NOMO-1 treated with DMSO at 0.1 percent for 48 hours (cell line): ENCODE data around the gene SDCBP2.
A peak's percentile ranks its signal among the peaks of the same experiment; 100 is the strongest.

Experiments used
- DNase-seq: peaks from one replicate; lab custom pipeline; 2025; ENCODE audit not compliant: unreplicated experiment; lab: John Stamatoyannopoulos, UW

The SDCBP2 gene

GRCh38 chr20:1315804-1316203 is 13.1 kb downstream of the SDCBP2 start:
- DNase-seq = no peak

DNA sequence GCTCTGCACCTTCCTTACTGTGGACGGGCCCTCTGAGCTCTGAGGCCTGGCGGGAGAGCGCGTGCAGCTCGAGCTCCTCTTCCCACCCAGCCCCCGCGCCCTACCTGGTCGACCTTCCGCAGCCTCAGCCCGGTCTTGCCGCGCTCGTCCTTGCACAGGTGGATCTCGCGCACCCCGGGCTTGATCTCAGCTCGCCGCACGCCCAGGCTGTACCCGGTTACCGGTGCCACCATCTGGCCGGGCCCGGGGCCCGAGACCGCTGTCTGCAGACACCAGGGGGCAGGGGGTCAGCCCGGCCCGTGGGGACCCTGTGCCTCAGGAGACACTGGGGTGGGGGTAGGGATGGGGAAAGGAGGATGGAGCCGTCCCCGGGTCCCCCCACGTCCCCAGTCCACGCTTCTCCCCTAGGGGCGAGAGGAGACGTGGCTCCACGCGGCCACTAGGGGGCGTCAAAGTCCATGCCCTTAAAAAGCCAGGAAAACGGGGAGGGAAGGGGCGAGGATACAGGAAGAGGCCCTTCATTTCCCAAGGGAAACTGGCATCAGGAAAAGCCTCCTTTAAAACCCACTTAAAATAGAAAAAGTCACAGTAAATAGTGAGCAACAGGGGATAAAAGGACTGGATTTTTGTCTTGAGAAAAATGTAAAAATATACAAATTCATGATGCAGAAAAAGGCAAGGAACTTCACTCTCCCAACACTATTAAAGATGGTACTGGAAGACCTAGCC is 15.5 kb downstream of the SDCBP2 start:
- peak; percentile 21 for DNase-seq

DNA sequence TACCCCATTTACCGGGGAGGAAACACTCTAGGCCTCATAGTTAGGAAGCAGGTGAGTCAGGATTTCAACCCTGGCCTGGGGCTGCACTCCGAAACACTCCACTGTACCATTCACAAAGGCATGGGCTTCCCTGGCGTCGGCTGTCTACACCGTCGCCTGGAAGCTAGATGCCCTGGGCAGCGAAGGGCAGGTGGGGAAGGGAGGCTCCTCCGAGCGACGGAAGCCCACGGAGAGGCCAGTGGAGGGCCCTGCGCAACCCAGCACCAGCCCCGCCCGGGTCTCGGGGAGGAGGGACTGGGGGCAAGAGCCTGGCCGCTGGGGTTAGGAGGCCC is 16.1 kb downstream of the SDCBP2 start:
- no peak for DNase-seq

DNA sequence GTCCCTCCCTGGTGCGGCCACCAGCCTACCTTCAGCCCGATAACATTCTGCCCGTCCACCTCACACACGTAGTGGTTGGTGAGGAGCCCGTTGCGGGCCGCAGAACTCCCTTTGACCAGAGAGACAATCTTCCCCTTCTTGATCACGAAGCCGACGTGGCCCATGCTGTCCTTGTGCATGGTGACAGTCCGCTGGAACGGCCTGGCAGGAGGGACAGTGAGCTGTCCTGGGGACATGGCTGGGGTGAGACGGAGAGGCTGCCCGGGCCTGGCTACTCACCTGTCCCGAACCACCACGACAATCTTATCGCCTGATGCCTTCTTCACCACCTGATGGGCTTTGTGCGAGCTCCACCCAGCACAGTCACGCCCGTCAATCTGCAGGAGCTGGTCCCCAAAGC is 16.6 kb downstream of the SDCBP2 start:
- DNase-seq = no peak

DNA sequence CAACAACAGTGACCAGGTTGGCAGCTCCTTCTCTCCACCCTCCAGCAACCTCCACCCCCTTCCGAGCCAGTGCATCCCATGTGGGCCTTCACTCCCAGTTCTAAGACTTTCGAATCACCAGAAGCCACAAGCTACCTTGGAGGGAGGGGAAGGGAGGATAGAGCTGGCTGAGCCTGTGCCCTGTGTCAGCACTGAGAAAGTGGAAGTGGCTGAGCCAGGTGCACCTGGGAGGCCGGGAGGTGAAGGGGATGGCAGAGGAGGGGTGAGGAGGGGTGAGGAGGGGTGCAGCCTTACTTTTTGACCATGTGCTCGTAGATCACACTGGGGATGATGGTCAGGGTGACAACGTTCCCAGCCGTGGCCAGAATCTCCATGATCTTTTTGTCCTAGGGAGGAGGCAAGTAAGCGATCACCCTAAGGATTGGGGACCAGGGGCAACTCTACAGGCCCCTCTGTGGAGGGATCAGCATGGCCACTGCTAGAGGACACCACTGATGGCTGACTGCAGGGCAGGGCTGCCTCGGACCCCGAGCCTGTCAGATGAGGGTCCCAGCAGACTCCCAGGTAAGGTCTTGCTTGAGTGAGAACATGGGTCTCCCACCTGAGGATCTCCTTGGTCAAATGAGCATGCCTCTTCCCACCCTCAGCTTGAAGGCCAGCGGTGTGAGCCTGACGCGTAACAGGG is 18.3 kb downstream of the SDCBP2 start:
- peak; percentile 75 for DNase-seq

- DNase-seq = no peak
These were observed 18.9 kb downstream of the SDCBP2 start for GRCh38 chr20:1310071-1310470.

DNA sequence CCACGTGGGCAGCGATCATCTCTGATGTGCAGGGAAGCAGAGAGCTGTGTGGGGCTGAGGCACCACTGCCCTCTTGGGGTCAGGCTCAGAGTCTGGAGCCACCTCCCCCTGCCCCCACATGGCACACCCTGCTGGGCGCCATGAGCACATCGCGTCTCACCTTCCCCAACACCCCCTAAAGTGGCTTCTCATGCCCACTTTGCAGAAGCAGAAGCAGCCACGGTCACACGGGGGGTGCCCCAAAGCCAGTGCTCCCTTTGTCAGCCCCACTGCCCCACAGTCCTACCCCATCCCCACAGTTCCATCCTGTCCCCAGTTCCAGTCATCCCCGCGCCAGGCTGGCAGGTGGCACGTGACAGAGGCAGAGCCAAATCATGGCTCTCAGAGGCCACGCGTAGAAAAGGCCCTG is 19.5 kb downstream of the SDCBP2 start:
- no peak for DNase-seq

DNA sequence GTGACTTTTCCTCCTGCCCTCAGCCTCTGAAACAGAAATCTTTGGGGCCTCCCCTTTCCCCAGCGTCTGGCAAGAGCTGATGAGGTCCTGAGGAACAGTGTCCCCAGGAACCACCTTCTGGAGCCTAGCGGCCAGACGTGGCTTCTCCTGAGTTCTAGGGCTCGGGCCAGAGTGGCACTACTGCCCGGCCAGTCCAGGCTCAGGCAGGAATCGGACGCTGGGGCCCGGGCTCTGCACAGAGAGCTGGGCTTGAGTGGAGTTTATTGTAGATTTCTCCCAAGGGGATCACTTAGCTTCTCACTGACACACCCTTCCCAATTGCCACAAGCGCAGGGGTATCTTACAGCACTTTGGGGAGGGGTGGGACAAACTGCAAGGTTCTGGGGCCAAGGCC is 20.2 kb downstream of the SDCBP2 start:
- no peak for DNase-seq

- no peak for DNase-seq
These were observed 20.8 kb downstream of the SDCBP2 start for GRCh38 chr20:1308067-1308701.

DNA sequence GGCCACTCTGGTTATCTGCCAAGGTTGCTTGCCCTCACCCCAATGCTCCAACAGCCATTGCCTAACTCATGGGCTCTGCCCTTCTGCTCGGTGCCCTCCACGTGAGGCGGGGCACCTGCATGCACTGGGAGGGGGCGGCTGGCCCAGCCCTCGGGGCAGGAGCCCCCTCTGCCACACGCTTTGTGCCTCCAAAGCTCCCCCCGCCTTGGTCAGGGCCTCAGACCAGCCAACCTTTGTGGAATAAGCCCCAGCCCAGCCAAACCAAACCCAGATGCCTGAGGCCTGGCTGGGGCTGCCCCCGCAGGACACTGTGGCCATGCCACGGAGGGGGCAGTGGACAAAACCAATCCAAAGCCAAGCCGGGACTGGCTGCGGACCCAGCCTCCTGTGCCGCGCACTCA is 21.4 kb downstream of the SDCBP2 start:
- no peak for DNase-seq

GRCh38 chr20:1307171-1307570 is 21.8 kb downstream of the SDCBP2 start:
- DNase-seq = no peak

DNA sequence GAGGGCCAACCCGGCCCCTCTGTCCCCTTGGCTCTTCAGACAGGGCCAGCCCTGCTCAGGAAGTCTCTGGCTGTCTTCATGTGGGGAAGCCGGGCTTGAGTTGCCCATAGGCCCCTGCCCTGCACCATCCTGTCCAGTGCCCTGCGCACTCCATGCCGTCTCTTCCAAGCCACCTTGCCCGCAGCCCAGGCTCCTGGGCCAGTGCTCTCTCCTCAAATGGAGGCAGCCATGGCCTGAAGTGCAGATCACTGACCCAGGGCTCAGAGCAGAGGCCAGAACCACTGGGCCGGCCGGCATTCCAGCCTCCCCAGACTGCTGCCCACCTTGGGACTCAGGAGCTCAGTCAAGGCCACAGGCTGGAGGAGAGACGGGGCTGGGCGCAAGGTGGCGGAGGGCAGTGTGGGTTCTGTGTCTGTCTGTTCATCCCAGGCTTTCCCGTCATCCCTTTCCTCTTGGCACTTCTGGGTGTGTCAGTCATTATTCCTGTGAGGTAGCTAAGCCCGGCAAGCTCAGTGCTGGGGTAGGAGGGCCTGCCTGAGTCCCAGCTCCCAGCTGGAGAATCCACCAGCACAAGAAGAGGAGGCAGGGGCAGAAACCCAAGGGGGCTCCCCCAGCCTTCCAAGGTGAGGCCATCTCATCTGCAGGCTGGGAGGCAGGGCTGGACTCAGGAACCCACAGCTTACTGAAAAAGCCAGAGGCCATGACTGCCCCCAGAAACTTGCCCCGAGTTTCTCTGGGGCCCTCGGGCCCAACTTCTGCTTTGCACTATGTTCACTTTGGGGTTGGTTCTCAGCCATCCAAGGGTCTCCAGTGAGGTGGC is 22.4 kb downstream of the SDCBP2 start:
- DNase-seq = no peak

- DNase-seq = no peak
These were observed 23.2 kb downstream of the SDCBP2 start for GRCh38 chr20:1305712-1306111.

GRCh38 chr20:1304710-1305515 is 24.0 kb downstream of the SDCBP2 start:
- no peak for DNase-seq

DNA sequence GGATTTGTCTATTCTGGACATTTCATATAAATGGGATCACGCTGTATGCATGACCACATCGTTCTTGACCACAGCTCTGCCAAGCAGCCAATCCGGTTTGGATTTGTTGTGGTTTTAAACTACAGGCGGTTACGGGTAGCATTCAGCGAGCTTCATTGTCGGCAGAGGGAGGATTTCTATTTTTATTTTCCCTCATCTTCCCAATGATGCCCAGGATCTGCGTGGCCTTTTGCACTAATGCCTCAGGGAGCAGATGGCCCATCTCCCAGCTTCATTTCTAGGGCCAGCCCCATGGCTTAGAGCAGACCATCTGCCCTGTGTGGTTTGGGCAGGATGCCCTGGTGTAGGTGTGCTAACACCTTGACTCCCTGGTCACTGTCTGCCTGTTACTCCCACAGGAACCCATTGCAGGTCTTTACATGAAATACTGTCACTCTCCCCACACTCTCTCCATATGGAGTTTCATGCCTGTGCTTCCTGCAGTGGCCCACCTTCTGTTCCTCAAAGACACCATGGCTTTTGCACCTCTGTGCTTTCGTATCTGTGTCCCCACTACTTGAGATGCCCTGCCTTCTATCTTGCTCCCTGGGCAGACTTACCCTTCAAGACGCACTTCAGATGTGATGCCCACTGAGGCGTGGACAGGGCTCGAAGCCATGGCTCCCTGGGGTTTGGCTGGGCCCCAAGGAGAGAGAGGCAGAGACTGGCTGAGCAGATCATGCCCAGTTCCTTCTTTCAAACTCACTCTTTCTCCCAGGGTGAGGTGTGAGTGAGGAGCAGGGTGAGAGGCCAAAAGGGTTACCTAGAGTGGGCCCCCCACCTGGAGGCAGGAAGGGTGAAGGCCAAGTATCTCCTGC is 26.0 kb downstream of the SDCBP2 start:
- peak; percentile 16 for DNase-seq

DNA sequence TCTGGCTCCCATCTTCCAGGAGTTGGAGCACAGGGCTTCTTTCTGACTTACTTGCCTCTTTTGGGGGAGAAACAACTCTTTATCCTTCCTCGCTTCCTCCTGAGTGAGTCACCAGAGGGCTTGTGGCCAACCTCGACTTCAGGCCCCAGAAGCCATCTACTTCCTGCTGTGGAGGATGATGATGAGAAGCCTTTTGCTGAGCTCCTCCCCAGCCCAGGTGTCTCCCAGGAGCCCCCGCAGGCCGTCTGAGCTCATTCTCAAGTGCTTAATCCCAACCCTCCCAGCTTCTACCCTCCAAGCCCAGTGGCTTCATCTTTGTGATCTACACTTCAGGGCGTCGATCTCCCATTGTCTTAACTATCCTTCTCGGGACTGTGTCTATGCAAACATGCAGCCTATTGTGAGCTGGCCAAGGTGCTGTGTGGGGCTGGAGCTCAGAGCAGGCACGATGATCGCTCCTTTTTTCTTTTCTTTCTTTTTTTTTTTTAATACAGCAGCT is 27.9 kb downstream of the SDCBP2 start:
- peak; percentile 75 for DNase-seq

GRCh38 chr20:1300083-1300840 is 28.7 kb downstream of the SDCBP2 start:
- no peak for DNase-seq

DNA sequence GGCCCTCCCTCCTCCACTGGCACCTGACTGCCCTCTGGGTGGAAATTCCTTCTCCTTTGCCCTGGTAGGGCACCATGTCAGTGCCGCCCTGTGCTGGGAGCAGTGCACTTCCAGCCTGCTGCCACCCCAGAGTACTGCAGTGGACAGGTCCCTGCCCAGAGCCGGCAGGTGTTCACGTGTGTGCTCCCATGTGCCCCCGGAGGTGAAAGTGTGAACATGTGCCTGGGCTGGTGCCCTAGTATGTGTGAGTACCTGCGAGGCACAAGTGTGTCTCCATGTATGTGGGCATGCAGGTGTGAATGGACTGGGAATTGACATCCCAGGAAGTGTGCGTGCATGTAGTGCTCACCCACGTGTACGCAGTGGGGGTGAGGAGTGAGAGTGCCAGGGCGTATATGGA is 29.4 kb downstream of the SDCBP2 start:
- no peak for DNase-seq
